B cell (primary cell): ENCODE results near the gene KANSL1L. TPM values are rescaled to one million over a fixed set of nuclear protein-coding genes. Genes with fewer than 3 reads are reported as not detected.

ENCODE experiments used
- ATAC-seq: fragments of 200-7000 bp; cut with Tn5 transposase; one replicate; pipeline ENCODE4 v1.10.0; 2021; ENCODE audit warnings: low read depth, mild to moderate bottlenecking, moderate number of reproducible peaks, moderate library complexity
- CTCF ChIA-PET: fragments of 350-600 bp; sonication (Branson Sonifier 250); formaldehyde crosslinking; loops from one replicate; lab custom pipeline; 2021; ENCODE audit warnings: antibody characterized with exemption, inconsistent platforms; lab: Charles Lee
- POLR2A ChIA-PET: fragments of 350-600 bp; sonication (Branson Sonifier 250); formaldehyde crosslinking; loops from one replicate; lab custom pipeline; 2021; ENCODE audit warnings: antibody characterized with exemption; lab: Charles Lee
- DNase-seq: peaks from one replicate; pipeline ENCODE4 v3.0.0; 2013
- H2AFZ ChIP-seq: 2 replicates; pipeline ENCODE4 v1.6.1; 2012; ENCODE audit warnings: mild to moderate bottlenecking, low read depth, low read length; ENCODE audit not compliant: insufficient read depth, poor library complexity, severe bottlenecking
- H3K27ac ChIP-seq, 2 donors: 1 replicate in 1 of 2; 2 replicates in 1 of 2; pipeline ENCODE4 v1.5.1; 2012 to 2013; ENCODE audit warnings: low read length in 2 of 2, mild to moderate bottlenecking in 2 of 2, moderate library complexity in 1 of 2
- H3K27me3 ChIP-seq, 4 experiments: fragments of 200-600 bp in 1 of 4; sonication (generic) in 1 of 4; replicated peaks in 1 of 4; 1 replicate in 2 of 4; 2 replicates in 2 of 4; pipeline versions ENCODE4 v1.6.1 to v1.7.0; 2013 to 2016; ENCODE audit warnings: low read length in 3 of 4, mild to moderate bottlenecking in 2 of 4, mixed read lengths in 1 of 4, moderate library complexity in 1 of 4; ENCODE audit not compliant: insufficient read depth in 4 of 4, control insufficient read depth in 3 of 4; ENCODE audit errors: control extremely low read depth in 1 of 4
- H3K36me3 ChIP-seq, 2 experiments: replicated peaks in 1 of 2; 1 replicate in 1 of 2; 2 replicates in 1 of 2; pipeline versions ENCODE4 v1.6.1 to v1.7.1; 2013; ENCODE audit warnings: low read length in 1 of 2; ENCODE audit not compliant: insufficient read depth in 2 of 2, control insufficient read depth in 1 of 2; ENCODE audit errors: control extremely low read depth in 1 of 2, extremely low read depth in 1 of 2
- H3K4me1 ChIP-seq, 2 donors: fragments of 200-600 bp in 1 of 2; sonication (generic) in 1 of 2; 1 replicate in 1 of 2; 2 replicates in 1 of 2; pipeline versions ENCODE4 v1.5.1 to v1.6.1; 2013 to 2017; ENCODE audit warnings: low read length in 2 of 2; ENCODE audit not compliant: control insufficient read depth in 2 of 2, insufficient read depth in 2 of 2
- H3K4me2 ChIP-seq: replicated peaks from 2 replicates; pipeline ENCODE3; 2012; ENCODE audit warnings: mild to moderate bottlenecking, low read depth, low read length; ENCODE audit not compliant: poor library complexity, severe bottlenecking
- H3K4me3 ChIP-seq, 5 experiments: fragments of 200-600 bp in 1 of 5; sonication (generic) in 1 of 5; 1 replicate in 3 of 5; 2 replicates in 2 of 5; pipeline versions ENCODE4 v1.5.1 to v1.7.0; 2011 to 2016; ENCODE audit warnings: low read length in 4 of 5, mild to moderate bottlenecking in 4 of 5, low read depth in 2 of 5, control low read depth in 1 of 5, moderate library complexity in 1 of 5; ENCODE audit not compliant: insufficient read depth in 1 of 5; ENCODE audit errors: control extremely low read depth in 1 of 5, extremely low read depth in 1 of 5
- H3K79me2 ChIP-seq: fragments of 200-600 bp; sonication (generic); one replicate; pipeline ENCODE4 v1.6.0; 2016; ENCODE audit warnings: low read length; ENCODE audit not compliant: control insufficient read depth, insufficient read depth
- H3K9ac ChIP-seq: fragments of 200-600 bp; sonication (generic); 2 replicates; pipeline ENCODE4 v1.6.1; 2017; ENCODE audit warnings: mild to moderate bottlenecking, low read length, moderate library complexity
- H3K9me3 ChIP-seq, 3 donors: one replicate each; pipeline versions ENCODE4 v1.6.1 to v1.7.1; 2013; ENCODE audit warnings: low read length in 2 of 3; ENCODE audit not compliant: control insufficient read depth in 2 of 3, insufficient read depth in 1 of 3; ENCODE audit errors: control extremely low read depth in 1 of 3
- H4K20me1 ChIP-seq: 2 replicates; pipeline ENCODE4 v1.6.0; 2012; ENCODE audit warnings: mild to moderate bottlenecking, low read length; ENCODE audit not compliant: insufficient read depth, control insufficient read depth, poor library complexity, severe bottlenecking
- H3K27ac Mint-ChIP-seq: one replicate; pipeline ENCODE4 v1.8.0; 2021; ENCODE audit warnings: mixed read lengths
- H3K27me3 Mint-ChIP-seq: one replicate; pipeline ENCODE4 v1.8.0; 2021; ENCODE audit warnings: mixed read lengths
- H3K4me1 Mint-ChIP-seq: one replicate; pipeline ENCODE4 v1.8.0; 2021; ENCODE audit warnings: mixed read lengths
- H3K4me3 Mint-ChIP-seq: one replicate; pipeline ENCODE4 v1.8.0; 2021; ENCODE audit warnings: mixed read lengths
- H3K9me3 Mint-ChIP-seq: one replicate; pipeline ENCODE4 v1.8.0; 2022; ENCODE audit warnings: mixed read lengths; ENCODE audit not compliant: insufficient read depth
- EZH2 ChIP-seq: IDR thresholded peaks from 2 replicates; pipeline ENCODE4 v1.6.1; 2012; ENCODE audit warnings: borderline replicate concordance, low read depth, mild to moderate bottlenecking, moderate library complexity, low read length; ENCODE audit not compliant: insufficient read depth, poor library complexity, severe bottlenecking
- WGBS: methylation state at CpG from one replicate; pipeline ENCODE4 v1.1.5; 2013; ENCODE audit warnings: missing lambda C conversion rate; ENCODE audit not compliant: insufficient coverage; 5-methylcytosine and 5-hydroxymethylcytosine counted together
- intact Hi-C: fragments of 100-400 bp; cut with micrococcal nuclease; formaldehyde crosslinking; loops from one replicate; pipeline ENCODE4 v1.10.0; 2022
- polyA plus RNA-seq: library from polyadenylated mRNA; depleted of rRNA; stranded (reverse); fragments of >200 nt; gene quantifications from 2 replicates; pipeline ENCODE4 v1.2.3, GENCODE V29; 2012
- total RNA-seq, 2 donors: library from RNA; stranded (reverse); fragments of 120-200 nt in 1 of 2; gene quantifications; 1 replicate in 1 of 2; 2 replicates in 1 of 2; pipeline versions ENCODE4 v1.2.3 to v1.2.4, GENCODE V29; 2013 to 2022
- TF ChIP-seq, protein P1 (sequence below): fragments of 200-600 bp; IDR thresholded peaks from one replicate; pipeline ENCODE4 v1.8.0; 2022; ENCODE audit warnings: antibody characterized with exemption, mild to moderate bottlenecking

Gene KANSL1L
- total and polyA plus RNA-seq, 2 donors (not counting 1 experiment from before 2014, with no cell fraction given): 7.3 to 21.1 TPM

DNA sequence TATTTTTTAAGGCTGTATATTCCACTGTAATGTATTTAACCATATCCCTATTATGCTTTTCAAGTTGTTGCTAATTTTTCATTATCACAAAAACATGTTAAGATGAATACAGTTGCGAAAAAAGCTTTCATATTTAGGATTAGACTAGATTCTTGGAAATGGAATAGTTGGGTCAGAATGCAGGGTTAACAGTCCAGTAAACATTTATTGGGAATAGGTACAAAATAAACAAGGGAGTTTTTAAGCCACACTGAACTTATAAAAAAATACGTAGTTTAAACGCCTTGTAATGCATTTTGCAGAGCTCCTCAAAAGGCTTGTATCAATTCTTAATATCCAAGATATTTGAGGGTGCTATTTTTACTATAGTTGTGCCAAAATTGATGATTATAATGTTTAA lies 133.1 kb downstream of the KANSL1L start:
- H3K27me3 Mint-ChIP-seq: no peaks in the 10 kb centered on the region
- WGBS: no CpG with 5 or more reads among the region's 3 CpGs
- DNase-seq (no peak), ATAC-seq (no peak)
- TF ChIP-seq, protein P1, sequence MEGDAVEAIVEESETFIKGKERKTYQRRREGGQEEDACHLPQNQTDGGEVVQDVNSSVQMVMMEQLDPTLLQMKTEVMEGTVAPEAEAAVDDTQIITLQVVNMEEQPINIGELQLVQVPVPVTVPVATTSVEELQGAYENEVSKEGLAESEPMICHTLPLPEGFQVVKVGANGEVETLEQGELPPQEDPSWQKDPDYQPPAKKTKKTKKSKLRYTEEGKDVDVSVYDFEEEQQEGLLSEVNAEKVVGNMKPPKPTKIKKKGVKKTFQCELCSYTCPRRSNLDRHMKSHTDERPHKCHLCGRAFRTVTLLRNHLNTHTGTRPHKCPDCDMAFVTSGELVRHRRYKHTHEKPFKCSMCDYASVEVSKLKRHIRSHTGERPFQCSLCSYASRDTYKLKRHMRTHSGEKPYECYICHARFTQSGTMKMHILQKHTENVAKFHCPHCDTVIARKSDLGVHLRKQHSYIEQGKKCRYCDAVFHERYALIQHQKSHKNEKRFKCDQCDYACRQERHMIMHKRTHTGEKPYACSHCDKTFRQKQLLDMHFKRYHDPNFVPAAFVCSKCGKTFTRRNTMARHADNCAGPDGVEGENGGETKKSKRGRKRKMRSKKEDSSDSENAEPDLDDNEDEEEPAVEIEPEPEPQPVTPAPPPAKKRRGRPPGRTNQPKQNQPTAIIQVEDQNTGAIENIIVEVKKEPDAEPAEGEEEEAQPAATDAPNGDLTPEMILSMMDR: no peak
- no peak for TF ChIP-seq EZH2
- Histone ChIP-seq H3K4me3 (no peak overlapping the region), H3K9ac (no peak overlapping the region), H3K27me3 (no peaks in the 10 kb centered on the region), H3K27ac (no peak overlapping the region), H3K4me2 (no peak overlapping the region), H3K9me3 (no peaks in the 10 kb centered on the region), H4K20me1 (no peaks in the 10 kb centered on the region), H3K79me2 (no peaks in the 10 kb centered on the region), H2AFZ (no peak overlapping the region), H3K4me1 (no peaks in the 10 kb centered on the region), H3K36me3 (no peaks in the 10 kb centered on the region)
- H3K9me3 Mint-ChIP-seq: no peaks in the 10 kb centered on the region
- H3K4me1 Mint-ChIP-seq: no peaks in the 10 kb centered on the region
- intact Hi-C loops: no loop called here
- H3K4me3 Mint-ChIP-seq: no peak overlapping the region
- no peak overlapping the region for H3K27ac Mint-ChIP-seq
- ChIA-PET CTCF (no interaction called here), POLR2A (no interaction called here)

DNA sequence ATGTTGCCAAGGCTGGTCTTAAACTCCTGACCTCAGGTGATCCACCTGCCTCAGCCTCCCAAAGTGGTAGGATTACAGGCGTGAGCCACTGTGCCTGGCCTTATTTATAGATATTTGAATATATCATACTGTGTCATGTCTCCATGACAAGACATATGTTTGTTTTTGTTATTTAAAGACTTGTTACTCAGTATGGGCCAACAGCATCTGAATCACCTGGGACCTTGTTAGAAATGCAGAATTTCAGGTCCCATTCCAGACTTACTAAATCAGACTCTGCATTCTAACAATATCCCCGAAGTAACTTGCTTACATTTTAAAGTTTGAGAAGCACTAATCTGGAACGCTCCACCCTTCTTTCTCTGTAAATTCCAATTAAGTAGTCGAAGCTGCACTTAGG lies 135.5 kb downstream of the KANSL1L start:
- Histone ChIP-seq H3K27ac (no peak overlapping the region), H4K20me1 (no peaks in the 10 kb centered on the region), H3K4me3 (no peak overlapping the region), H3K4me2 (no peak overlapping the region), H3K9ac (no peak overlapping the region), H3K36me3 (no peaks in the 10 kb centered on the region), H2AFZ (no peak overlapping the region), H3K27me3 (no peaks in the 10 kb centered on the region), H3K9me3 (no peaks in the 10 kb centered on the region), H3K4me1 (no peaks in the 10 kb centered on the region), H3K79me2 (no peaks in the 10 kb centered on the region)
- ATAC-seq (no peak), DNase-seq (no peak)
- intact Hi-C loops: no loop called here
- TF ChIP-seq EZH2: no peak
- TF ChIP-seq, protein P1: no peak
- Mint-ChIP-seq H3K9me3 (no peaks in the 10 kb centered on the region), H3K4me3 (no peak overlapping the region), H3K4me1 (no peaks in the 10 kb centered on the region), H3K27ac (no peak overlapping the region), H3K27me3 (no peaks in the 10 kb centered on the region)
- CTCF ChIA-PET: no interaction called here
- POLR2A ChIA-PET: no interaction called here
- WGBS: 93% methylated on average over 2 of the region's 4 CpGs
